SK-N-SH (cell line): ENCODE measurements around the gene PEAK1.

Source experiments
- CHD2 ChIP-seq: fragments of 150-350 bp; IDR thresholded peaks from 2 replicates; pipeline ENCODE4 v1.6.1; 2018; ENCODE audit warnings: low read length; ENCODE audit not compliant: partially characterized antibody
- CTCF ChIP-seq: fragments of 200-600 bp; sonication (generic); IDR thresholded peaks from 2 replicates; pipeline ENCODE4 v1.6.1; 2017; ENCODE audit warnings: antibody characterized with exemption, mild to moderate bottlenecking, moderate library complexity
- REST ChIP-seq: IDR thresholded peaks from 2 replicates; pipeline ENCODE4 v1.6.1; 2012; ENCODE audit warnings: mild to moderate bottlenecking, low read depth, low read length, moderate library complexity
- SMC3 ChIP-seq: IDR thresholded peaks from 2 replicates; pipeline ENCODE4 v1.6.1; 2012; ENCODE audit warnings: low read depth, low read length, improper control_type of control experiment
- TEAD4 ChIP-seq: IDR thresholded peaks from 2 replicates; pipeline ENCODE4 v1.4.0; 2012; ENCODE audit warnings: mild to moderate bottlenecking, borderline replicate concordance; ENCODE audit not compliant: insufficient read depth
- YY1 ChIP-seq: IDR thresholded peaks from 2 replicates; pipeline ENCODE4 v1.4.0; 2012; ENCODE audit warnings: low read depth, mild to moderate bottlenecking
- TF ChIP-seq, protein P1 (sequence below): IDR thresholded peaks from 2 replicates; pipeline ENCODE4 v1.4.0; 2012; ENCODE audit warnings: low read depth

GRCh38 chr15:77437264-77437663 lies 17.4 kb upstream of the PEAK1 start:
- TF ChIP-seq, protein P1, sequence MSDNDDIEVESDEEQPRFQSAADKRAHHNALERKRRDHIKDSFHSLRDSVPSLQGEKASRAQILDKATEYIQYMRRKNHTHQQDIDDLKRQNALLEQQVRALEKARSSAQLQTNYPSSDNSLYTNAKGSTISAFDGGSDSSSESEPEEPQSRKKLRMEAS, result no peak
- TF ChIP-seq CTCF (no peak), CHD2 (no peak), TEAD4 (no peak), SMC3 (no peak), YY1 (no peak), REST (no peak)
